Activated CD4-positive, alpha-beta T cell treated with anti-CD3 and anti-CD28 coated beads, Interleukin-2, amount 50 U/mL, for 4 hours (primary cell): ENCODE results near the gene TNXB.
"Not testable (repeated sequence)": the region's sequence is repeated elsewhere in the genome, so short reads cannot be mapped to it uniquely, and the experiment has no call there.

Source experiments
- DNase-seq, 2 experiments: peaks; one replicate each; pipeline ENCODE4 v3.0.0-alpha.2; 2020

TNXB gene

DNA sequence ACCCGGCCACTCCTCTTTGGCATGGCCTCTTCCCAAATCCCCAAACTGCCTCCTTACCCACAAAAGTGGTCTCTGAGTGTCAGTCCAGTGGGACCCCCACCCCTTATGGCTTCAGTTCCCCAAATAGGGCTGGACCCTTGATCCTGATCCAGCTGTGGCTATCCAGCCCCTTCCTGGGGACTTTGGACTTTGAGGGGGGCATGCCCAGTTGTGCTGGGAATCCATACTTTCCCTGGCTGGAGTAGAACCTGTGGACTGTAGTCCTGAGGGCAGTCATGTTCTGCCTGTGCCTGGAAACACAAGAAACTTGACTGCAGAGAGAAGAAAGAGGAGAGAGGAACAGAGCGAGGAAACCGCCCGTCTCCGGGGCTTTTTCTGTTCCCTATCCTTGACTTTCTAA lies 72.0 kb downstream of the TNXB start:
- not testable (repeated sequence) for DNase-seq

DNA sequence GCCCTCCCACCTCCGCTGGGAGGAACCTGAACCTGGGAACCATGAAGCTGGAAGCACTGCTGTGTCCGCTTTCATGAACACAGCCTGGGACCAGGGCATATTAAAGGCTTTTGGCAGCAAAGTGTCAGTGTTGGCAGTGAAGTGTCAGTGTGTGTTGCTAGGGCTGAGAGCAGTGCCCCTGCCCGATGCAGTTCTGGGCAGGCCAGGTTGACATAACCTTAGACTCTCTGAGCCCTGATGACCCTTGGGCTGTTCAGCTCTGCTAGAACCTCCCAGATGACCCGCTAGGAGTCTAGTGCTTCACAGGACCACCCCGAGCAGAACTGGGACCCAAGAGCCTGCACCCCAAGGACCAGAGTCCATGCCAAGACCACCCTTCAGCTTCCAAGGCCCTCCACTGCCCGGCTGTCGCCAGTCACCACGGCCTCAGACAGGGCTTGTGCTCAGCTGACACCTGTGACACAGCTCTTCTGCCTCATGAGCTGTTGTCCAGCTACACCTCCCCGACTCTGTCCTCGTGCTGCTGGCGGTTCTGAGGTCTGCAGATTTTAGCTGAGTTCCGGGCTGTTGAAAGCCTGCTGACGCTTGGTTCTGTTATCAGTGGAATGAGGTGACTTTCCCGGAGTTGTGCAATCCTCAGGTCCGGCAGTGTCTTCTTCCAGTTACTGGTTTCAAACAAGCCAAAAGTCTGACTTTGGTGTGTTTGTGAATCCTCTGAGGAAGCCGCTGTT lies 73.7 kb downstream of the TNXB start:
- not testable (repeated sequence) for DNase-seq

DNA sequence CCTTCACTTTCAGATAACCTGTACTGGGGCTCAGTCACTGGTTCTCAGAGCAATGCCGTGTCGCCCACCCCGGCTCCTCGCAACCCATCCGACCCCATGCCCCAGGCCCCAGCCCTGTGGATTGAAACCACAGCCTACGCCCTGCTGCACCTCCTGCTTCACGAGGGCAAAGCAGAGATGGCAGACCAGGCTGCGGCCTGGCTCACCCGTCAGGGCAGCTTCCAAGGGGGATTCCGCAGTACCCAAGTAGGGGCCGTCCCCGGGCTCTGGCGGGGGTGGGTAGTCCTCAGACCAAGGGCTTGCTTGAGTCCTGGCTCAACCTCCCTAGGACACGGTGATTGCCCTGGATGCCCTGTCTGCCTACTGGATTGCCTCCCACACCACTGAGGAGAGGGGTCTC lies 79.6 kb downstream of the TNXB start:
- not testable (repeated sequence) for DNase-seq

DNA sequence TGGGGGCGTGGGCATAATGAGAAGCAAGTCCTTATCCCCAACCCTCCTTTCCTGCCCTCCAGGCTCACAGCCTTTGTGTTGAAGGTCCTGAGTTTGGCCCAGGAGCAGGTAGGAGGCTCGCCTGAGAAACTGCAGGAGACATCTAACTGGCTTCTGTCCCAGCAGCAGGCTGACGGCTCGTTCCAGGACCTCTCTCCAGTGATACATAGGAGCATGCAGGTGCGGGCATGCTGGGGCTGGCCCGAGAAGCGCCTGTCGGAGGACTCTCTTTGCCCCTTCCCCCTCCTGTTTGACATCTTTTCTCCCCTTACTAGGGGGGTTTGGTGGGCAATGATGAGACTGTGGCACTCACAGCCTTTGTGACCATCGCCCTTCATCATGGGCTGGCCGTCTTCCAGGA lies 80.5 kb downstream of the TNXB start:
- DNase-seq = not testable (repeated sequence)

DNA sequence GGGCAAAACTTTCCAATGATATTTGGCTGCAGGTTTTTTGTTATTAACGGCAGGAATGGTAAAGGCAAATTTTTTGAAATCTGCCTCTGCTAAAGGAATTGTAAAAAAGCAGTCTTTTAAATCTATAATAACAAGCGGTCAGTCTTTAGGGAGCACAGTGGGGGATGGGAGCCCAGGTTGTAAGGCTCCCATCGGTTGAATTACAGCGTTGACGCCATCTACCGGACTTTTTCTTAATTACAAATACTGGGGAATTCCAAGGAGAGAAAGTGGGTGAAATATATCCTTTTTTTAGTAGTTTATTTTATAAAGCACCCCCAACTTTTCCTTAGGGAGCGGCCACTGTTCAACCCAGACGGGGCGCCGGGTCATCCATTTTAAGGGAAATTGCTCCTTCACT lies 87.0 kb downstream of the TNXB start:
- DNase-seq = not testable (repeated sequence)

DNA sequence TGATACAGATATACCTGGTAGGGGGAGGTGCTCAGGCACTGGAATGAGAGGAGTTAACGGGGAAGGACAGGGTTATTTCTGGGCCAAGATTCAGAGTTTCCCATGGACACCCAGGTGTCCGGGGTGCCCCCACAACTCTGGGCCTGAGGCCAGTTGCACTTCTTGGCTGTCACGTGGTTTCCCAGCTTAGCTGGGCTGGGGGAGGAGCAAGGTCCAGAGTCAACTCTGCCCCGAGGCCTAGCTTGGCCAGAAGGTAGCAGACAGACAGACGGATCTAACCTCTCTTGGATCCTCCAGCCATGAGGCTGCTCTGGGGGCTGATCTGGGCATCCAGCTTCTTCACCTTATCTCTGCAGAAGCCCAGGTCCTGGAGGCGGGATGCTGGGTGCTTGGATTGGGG lies 94.6 kb downstream of the TNXB start, which contains the start of gene C4B:
Gene C4B, plus strand, starts transcription at position 249 of the 400 bp plus-strand sequence. Its CDS starts 51 bp downstream, at position 300.
- DNase-seq = not testable (repeated sequence)

DNA sequence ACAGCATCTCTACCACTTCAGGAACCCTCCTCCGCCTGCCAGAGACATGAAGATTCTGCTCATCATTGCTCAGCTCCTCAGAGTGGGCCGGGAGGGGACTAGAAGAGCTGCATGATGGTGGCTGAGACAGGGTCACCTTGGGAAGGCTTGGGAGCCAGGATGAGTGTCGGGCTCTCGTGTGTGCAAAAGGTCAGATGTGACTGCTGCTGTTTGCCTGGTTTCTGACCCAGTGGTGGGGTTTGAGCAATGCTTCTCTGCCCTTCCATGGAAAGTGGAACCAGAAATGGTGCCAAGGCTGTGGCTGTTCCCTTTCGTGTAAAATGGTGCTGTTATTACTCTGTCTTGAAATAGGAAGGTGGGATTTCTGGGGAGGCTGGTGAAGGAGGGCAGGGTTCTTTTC lies 95.4 kb downstream of the TNXB start:
- not testable (repeated sequence) for DNase-seq

DNA sequence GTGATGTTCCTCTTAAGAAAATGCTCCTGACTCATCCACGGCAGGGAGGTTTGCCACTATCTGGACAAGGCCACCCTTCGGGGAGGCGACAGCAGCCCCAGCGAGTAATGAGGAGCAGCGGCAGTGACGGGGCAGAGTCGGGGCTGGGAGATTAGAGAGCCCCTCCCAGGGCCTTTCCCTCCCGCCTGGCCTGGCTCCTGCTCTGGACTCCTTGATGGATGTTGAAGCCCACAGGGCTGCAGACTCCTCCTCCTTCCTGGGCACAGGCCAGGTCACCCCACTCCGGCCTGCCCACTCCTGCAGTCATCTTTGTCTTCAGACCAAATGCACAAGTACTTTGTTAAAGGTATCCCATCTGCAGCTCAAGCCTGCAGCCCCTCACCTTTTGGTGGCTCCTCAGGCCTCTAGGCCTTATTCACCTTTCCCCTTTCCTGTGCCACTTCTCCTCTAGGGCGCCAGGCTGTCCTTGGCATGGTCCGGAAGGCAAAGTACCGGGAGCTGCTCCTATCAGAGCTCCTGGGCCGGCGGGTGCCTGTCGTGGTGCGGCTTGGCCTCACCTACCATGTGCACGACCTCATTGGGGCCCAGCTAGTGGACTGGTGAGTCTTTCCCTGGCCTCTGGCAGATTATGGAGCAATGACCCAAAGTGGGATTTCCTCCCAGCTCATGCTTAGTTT lies 96.1 kb downstream of the TNXB start:
- not testable (repeated sequence) for DNase-seq

DNA sequence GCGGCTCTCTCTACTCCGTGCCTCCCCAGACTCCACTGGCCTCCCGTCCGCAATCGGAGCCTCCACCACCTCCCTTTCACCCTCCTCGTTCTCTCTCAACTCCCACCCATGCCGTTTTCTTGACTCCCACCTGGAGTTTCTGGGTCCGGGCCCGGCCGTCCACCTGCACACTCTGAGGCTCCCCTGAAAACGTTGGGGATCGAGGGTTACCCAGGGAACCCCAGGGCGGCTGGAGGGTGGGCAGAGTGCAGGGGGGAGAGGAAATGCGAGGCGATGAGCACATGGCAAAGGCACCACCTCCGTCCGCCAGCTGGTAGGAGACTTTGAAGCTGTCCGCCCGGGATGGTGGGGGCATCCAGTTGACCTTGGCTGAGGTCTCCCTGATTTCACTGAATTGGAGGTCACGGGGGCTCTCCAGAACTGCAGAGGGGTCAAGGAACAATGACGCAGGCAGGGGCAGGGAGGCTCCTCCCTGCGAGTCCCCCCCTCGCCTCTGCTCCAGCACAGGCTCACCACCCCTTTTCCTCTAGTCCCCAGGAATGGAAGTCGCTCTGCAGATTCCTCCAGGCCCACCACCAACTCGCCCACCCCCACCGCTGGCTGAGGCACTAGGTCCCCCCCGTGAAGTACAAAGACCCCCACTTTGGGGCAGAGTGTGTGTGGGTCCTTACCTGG lies 98.1 kb downstream of the TNXB start:
- not testable (repeated sequence) for DNase-seq

DNA sequence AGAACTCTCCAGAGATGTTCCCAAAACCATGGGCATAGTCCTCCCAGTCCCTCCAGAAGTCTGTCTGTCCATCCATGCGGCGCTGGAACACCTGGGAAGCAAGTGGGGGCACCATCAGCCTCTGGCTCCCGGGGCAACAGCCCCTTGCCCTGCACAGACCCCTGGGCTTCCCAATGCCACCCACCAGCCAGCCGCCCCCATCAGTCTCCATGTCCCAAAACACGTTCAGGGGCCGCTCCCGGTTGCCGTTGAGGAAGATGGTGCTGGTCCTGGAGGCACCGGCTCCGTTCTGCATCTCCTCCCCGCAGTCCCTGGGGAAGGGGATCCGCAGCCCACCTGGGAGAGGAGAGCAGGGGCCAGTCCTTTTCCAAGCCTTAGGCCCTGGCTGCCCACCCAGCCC lies 99.6 kb downstream of the TNXB start:
- DNase-seq = not testable (repeated sequence)

DNA sequence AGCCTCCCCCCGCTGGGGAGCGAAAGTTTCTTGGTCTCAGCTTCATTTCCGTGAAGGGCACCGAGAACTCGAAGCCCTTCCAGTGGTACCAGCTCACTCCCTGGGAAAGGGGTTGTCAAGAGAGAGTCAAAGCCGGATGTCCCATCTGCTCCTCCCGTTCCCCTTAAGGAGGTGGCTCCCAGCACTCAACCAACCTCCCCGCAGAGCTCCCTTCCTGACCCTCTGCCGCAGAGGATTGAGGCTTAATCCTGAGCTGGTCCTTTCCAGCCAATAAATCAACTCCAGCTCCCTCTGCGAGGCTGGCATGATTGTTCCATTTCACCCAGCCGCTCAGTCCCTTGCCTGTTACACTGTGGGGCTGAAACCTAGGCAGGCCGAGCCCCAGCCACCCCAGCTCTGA lies 100.5 kb downstream of the TNXB start:
- not testable (repeated sequence) for DNase-seq

DNA sequence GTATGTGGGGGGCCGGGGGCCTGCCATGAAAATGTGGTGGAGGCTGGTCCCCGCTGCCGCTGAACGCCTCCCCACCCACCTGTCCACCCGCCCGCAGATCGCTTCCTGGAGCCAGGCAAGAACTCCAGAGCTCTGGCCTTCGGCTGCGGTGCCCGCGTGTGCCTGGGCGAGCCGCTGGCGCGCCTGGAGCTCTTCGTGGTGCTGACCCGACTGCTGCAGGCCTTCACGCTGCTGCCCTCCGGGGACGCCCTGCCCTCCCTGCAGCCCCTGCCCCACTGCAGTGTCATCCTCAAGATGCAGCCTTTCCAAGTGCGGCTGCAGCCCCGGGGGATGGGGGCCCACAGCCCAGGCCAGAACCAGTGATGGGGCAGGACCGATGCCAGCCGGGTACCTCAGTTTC lies 101.1 kb downstream of the TNXB start:
- not testable (repeated sequence) for DNase-seq

DNA sequence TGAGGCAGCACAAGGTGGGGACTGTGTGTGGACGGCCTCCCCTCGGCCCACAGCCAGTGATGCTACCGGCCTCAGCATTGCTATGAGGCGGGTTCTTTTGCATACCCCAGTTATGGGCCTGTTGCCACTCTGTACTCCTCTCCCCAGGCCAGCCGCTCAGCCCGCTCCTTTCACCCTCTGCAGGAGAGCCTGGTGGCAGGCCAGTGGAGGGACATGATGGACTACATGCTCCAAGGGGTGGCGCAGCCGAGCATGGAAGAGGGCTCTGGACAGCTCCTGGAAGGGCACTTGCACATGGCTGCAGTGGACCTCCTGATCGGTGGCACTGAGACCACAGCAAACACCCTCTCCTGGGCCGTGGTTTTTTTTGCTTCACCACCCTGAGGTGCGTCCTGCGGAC lies 102.1 kb downstream of the TNXB start:
- not testable (repeated sequence) for DNase-seq

DNA sequence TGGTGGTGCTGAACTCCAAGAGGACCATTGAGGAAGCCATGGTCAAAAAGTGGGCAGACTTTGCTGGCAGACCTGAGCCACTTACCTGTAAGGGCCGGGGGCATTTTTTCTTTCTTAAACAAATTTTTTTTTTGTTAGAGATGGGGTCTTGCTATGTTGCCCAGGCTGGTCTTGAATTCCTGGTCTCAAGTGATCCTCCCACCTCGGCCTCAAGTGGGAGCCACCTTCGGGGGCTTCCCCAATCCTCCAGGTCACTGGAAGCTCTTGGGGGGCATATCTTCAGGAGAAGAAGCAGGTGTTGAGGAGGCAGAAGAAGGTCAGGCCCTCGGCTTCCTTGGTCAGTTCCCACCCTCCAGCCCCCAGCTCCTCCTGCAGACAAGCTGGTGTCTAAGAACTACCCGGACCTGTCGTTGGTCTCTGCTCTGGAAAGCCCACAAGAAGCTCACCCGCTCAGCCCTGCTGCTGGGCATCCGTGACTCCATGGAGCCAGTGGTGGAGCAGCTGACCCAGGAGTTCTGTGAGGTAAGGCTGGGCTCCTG lies 103.1 kb downstream of the TNXB start:
- DNase-seq = not testable (repeated sequence)

DNA sequence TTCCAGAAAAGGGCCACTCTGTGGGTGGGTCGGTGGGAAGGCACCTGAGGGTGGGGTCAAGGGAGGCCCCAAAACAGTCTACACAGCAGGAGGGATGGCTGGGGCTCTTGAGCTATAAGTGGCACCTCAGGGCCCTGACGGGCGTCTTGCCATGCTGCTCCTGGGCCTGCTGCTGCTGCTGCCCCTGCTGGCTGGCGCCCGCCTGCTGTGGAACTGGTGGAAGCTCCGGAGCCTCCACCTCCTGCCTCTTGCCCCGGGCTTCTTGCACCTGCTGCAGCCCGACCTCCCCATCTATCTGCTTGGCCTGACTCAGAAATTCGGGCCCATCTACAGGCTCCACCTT lies 103.6 kb downstream of the TNXB start:
- not testable (repeated sequence) for DNase-seq

DNA sequence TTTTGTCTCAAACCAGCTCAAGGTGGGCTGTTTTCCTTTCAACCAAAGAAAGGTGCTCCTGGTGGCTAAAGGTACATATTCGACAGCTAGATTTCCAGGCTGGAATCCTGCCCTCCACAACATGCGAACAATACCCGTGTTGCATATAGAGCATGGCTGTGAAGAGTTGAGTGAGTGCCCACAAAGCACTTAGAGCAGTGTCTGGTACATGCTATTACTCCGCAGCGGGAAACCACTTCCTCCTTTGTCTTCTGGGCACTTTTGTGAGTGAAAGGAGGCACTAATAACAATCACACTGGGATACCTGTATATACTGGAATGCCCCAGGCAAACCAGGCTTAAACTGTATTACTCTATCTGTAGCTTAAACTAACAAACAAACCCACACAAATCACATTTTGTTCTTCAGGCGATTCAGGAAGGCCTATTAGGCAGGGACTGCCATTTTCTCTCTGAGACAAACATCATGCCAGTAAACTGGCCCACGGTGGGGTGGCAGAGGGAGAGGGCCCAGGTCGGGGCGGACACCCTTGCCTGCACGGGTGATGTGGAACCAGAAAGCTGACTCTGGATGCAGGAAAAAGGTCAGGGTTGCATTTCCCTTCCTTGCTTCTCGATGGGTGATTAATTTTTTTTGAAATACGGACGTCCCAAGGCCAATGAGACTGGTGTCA lies 104.1 kb downstream of the TNXB start:
- DNase-seq = not testable (repeated sequence)

DNA sequence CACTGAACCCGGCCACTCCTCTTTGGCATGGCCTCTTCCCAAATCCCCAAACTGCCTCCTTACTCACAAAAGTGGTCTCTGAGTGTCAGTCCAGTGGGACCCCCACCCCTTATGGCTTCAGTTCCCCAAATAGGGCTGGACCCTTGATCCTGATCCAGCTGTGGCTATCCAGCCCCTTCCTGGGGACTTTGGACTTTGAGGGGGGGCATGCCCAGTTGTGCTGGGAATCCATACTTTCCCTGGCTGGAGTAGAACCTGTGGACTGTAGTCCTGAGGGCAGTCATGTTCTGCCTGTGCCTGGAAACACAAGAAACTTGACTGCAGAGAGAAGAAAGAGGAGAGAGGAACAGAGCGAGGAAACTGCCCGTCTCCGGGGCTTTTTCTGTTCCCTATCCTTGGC lies 104.7 kb downstream of the TNXB start:
- not testable (repeated sequence) for DNase-seq

DNA sequence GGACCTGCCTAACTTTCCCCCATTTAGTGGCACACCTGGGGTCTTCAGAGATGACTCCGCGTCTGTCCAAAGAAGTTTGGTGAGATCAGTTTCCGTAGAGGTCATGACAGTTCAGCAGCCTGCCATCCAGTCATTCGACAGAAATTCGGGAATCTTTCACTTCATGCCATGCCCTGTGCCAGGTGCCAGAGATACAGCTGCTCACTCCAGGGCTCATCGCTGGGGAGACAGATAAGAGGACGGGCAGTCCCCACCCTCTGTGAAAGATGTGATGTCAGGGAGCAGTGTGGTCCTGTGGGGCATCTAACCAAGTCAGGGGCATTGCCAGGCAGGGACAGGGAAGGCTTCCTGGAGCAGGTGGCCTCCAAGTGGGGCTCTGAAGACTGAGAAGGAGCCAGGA lies 105.8 kb downstream of the TNXB start:
- DNase-seq = not testable (repeated sequence)

DNA sequence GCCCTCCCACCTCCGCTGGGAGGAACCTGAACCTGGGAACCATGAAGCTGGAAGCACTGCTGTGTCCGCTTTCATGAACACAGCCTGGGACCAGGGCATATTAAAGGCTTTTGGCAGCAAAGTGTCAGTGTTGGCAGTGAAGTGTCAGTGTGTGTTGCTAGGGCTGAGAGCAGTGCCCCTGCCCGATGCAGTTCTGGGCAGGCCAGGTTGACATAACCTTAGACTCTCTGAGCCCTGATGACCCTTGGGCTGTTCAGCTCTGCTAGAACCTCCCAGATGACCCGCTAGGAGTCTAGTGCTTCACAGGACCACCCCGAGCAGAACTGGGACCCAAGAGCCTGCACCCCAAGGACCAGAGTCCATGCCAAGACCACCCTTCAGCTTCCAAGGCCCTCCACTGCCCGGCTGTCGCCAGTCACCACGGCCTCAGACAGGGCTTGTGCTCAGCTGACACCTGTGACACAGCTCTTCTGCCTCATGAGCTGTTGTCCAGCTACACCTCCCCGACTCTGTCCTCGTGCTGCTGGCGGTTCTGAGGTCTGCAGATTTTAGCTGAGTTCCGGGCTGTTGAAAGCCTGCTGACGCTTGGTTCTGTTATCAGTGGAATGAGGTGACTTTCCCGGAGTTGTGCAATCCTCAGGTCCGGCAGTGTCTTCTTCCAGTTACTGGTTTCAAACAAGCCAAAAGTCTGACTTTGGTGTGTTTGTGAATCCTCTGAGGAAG lies 106.4 kb downstream of the TNXB start:
- DNase-seq = not testable (repeated sequence)

DNA sequence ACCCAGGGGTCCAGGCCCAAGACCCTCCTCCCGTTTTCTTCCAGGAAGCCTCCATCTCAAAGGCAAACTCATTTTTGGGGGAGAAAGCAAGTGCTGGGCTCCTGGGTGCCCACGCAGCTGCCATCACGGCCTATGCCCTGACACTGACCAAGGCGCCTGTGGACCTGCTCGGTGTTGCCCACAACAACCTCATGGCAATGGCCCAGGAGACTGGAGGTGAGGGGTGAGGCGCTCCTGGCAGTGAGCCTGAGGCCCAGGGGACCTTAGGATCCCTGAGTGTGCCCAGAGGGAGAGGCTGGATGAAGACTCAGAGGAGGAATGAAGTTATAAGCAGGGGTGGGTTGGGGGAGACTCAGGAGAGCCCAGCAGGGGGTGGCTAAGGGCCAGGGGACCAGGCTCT lies 112.8 kb downstream of the TNXB start:
- DNase-seq = not testable (repeated sequence)

DNA sequence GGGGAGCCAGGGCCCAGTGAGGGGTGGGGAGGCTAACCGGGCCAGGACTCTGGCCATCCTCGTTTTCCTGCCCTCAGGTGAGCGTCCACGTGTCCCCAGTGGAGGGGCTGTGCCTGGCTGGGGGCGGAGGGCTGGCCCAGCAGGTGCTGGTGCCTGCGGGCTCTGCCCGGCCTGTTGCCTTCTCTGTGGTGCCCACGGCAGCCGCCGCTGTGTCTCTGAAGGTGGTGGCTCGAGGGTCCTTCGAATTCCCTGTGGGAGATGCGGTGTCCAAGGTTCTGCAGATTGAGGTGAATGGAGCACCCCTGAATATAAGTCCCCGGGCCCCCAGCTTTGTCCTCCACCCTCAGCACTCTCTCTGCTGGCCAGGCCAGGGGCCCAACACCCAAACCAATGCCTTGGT lies 114.7 kb downstream of the TNXB start:
- not testable (repeated sequence) for DNase-seq
